Large intestine (tissue), 3 donors: Measurements from ENCODE around the gene KLHL4. TPM values are rescaled to one million over a fixed set of nuclear protein-coding genes. Genes with fewer than 3 reads are reported as not detected.
"Not testable (repeated sequence)": the region's sequence is repeated elsewhere in the genome, so short reads cannot be mapped to it uniquely, and the experiment has no call there.

Experiments
- DNase-seq, 2 donors: peaks; one replicate each; pipeline versions ENCODE4 v3.0.0 to v3.0.0-alpha.2; 2013
- H3K27ac ChIP-seq: one replicate; pipeline ENCODE4 v1.5.1; 2013; ENCODE audit warnings: low read length
- H3K27me3 ChIP-seq: 2 replicates; pipeline ENCODE4 v1.6.1; 2013; ENCODE audit warnings: low read length; ENCODE audit not compliant: control insufficient read depth, insufficient read depth
- H3K36me3 ChIP-seq: 2 replicates; pipeline ENCODE4 v1.6.1; 2013; ENCODE audit warnings: low read length; ENCODE audit not compliant: control insufficient read depth, insufficient read depth
- H3K4me1 ChIP-seq: one replicate; pipeline ENCODE4 v1.6.1; 2013; ENCODE audit warnings: low read length; ENCODE audit not compliant: control insufficient read depth, insufficient read depth
- H3K4me3 ChIP-seq: one replicate; pipeline ENCODE4 v1.5.1; 2013; ENCODE audit warnings: low read length
- H3K9me3 ChIP-seq: one replicate; pipeline ENCODE4 v1.6.1; 2013; ENCODE audit warnings: mild to moderate bottlenecking, low read depth, low read length, moderate library complexity; ENCODE audit not compliant: control insufficient read depth
- WGBS: methylation state at CpG from one replicate; pipeline ENCODE4 v1.1.5; 2013; ENCODE audit warnings: low lambda C conversion rate; ENCODE audit not compliant: insufficient coverage; 5-methylcytosine and 5-hydroxymethylcytosine counted together
- polyA plus RNA-seq: library from polyadenylated mRNA; unstranded; fragments of 120-200 nt; gene quantifications from one replicate; pipeline ENCODE4 v1.2.1, GENCODE V29; 2013

Gene KLHL4
- polyA plus RNA-seq, 1 donor, result 4.1 TPM

DNA sequence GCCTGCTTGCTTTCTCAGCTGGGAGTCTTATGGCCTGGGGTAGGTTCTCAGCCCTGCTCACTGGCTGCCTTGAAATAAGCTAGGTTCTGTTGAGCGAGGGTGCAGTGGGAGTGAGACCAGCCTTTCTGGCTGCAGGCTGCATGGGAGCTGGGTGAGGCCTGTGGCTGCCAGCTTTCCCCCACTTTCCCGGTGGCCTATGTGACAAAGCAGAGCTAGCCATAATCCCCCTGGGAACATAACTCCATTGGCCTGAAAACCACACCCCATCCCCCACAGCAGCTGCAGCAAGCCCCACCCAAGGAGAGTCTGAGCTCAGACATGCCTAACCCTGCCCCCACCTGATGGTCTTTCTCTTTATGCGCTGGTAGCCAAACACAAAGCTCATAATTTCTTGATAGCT, 118.9 kb downstream of the KLHL4 start:
- no peak for DNase-seq
- no peaks in the 10 kb centered on the region for H3K9me3 ChIP-seq
- no peak overlapping the region for H3K4me3 ChIP-seq
- H3K4me1 ChIP-seq, result no peaks in the 10 kb centered on the region
- no CpG with 5 or more reads among the region's 3 CpGs for WGBS
- H3K27ac ChIP-seq, result no peak overlapping the region
- no peaks in the 10 kb centered on the region for H3K27me3 ChIP-seq
- no peaks in the 10 kb centered on the region for H3K36me3 ChIP-seq

GRCh38 chrX:87641439-87641838, 123.8 kb downstream of the KLHL4 start:
- WGBS, result no CpG with 5 or more reads among the region's 4 CpGs
- H3K4me1 ChIP-seq, H3K27ac ChIP-seq, H3K27me3 ChIP-seq, H3K9me3 ChIP-seq, DNase-seq, H3K36me3 ChIP-seq, H3K4me3 ChIP-seq: not testable (repeated sequence)

GRCh38 chrX:87661761-87662160, 144.2 kb downstream of the KLHL4 start:
- Histone ChIP-seq H3K27me3 (no peaks in the 10 kb centered on the region), H3K27ac (no peak overlapping the region), H3K9me3 (no peaks in the 10 kb centered on the region), H3K36me3 (no peaks in the 10 kb centered on the region), H3K4me1 (no peaks in the 10 kb centered on the region), H3K4me3 (no peak overlapping the region)
- no CpG with 5 or more reads among the region's 6 CpGs for WGBS
- no peak for DNase-seq

- DNase-seq, result no peak
- H3K9me3 ChIP-seq, result no peaks in the 10 kb centered on the region
- no peaks in the 10 kb centered on the region for H3K27me3 ChIP-seq
- H3K4me3 ChIP-seq, result no peak overlapping the region
- H3K27ac ChIP-seq, result no peak overlapping the region
- H3K4me1 ChIP-seq, result no peaks in the 10 kb centered on the region
- no peaks in the 10 kb centered on the region for H3K36me3 ChIP-seq
These were observed 145.8 kb downstream of the KLHL4 start for GRCh38 chrX:87663421-87663820.

DNA sequence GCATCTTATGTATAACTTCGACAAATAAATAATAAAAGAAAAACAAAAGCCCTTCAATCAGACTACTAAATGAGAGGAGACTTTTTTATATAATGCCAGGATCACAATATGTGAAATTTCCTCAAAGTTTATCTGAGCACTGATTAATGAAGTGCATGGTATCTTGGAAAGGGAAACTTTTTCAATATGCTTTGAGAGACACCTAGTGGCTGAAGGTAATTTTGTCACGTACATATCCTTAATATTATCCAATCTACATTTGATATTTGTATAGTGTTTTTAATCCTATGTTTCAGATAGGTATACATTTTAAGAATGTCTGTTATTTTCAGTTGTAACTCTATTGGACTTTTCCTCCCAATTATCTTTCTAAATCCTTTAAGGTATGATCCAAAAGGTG, 146.8 kb downstream of the KLHL4 start:
- Histone ChIP-seq H3K27ac (no peak overlapping the region), H3K4me1 (no peaks in the 10 kb centered on the region), H3K9me3 (no peaks in the 10 kb centered on the region), H3K4me3 (no peak overlapping the region), H3K27me3 (no peaks in the 10 kb centered on the region), H3K36me3 (no peaks in the 10 kb centered on the region)
- DNase-seq, result no peak
- no CpG with 5 or more reads among the region's 2 CpGs for WGBS

DNA sequence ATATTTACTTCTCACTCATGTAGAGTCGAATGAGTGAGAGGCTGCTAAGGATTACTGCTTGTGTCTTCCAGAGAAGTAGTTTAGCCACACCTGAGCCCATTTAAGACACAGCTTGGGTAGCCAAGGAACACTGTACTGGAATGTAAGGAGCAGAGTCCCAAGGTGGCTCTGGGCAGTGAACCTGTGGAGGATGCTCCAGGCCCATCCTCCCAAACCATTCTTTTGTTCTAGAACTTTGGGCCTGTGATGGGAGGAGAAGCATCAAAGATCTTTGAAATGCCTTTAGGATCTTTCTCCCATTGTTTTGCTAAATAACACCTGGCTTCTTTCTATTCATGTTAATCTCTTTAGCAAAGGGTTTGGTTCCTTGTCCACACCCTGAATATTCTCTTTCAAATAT, 162.2 kb downstream of the KLHL4 start:
- no peaks in the 10 kb centered on the region for H3K36me3 ChIP-seq
- no peaks in the 10 kb centered on the region for H3K4me1 ChIP-seq
- no peak for DNase-seq
- no peak overlapping the region for H3K27ac ChIP-seq
- H3K9me3 ChIP-seq, result no peaks in the 10 kb centered on the region
- no peak overlapping the region for H3K4me3 ChIP-seq
- H3K27me3 ChIP-seq, result no peaks in the 10 kb centered on the region
- no CpG with 5 or more reads among the region's 1 CpG for WGBS

GRCh38 chrX:87687703-87688102, 170.1 kb downstream of the KLHL4 start:
- H3K27me3 ChIP-seq, result no peaks in the 10 kb centered on the region
- no peaks in the 10 kb centered on the region for H3K36me3 ChIP-seq
- no peak overlapping the region for H3K27ac ChIP-seq
- H3K9me3 ChIP-seq, result no peaks in the 10 kb centered on the region
- WGBS, result no CpG with 5 or more reads among the region's 1 CpG
- DNase-seq, result no peak
- H3K4me1 ChIP-seq, result no peaks in the 10 kb centered on the region
- no peak overlapping the region for H3K4me3 ChIP-seq

DNA sequence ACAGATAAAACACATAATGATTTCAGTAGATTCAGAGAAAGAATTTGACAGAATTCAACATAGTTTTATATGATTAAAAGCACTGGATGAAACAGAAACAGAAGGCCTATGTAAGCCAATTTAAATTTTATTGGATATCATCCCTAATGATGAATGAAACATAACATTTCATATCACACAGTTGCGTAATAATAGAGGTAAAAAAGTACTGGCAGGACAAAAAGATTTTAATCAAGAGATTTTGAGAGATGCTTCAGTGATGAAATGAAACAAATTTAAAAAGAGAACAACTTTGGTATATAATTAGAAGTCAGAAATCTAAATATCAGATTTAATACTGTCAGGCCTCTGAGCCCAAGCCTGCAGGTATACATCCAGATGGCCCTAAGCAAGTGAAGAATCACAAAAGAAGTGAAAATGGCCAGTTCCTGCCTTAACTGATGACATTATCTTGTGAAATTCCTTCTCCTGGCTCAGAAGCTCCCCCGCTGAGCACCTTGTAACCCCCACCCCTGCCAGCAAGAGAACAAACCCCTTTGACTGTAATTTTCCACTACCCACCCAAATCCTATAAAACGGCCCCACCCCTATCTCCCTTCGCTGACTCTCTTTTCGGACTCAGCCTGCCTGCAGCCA, 170.6 kb downstream of the KLHL4 start:
- H3K4me3 ChIP-seq, H3K9me3 ChIP-seq, H3K27ac ChIP-seq, H3K27me3 ChIP-seq, DNase-seq, H3K4me1 ChIP-seq, H3K36me3 ChIP-seq: not testable (repeated sequence)
- WGBS, result 100% methylated on average over 1 of the region's 5 CpGs

GRCh38 chrX:87689218-87689617, 171.6 kb downstream of the KLHL4 start:
- not testable (repeated sequence) for H3K4me1 ChIP-seq, H3K27me3 ChIP-seq, H3K4me3 ChIP-seq, H3K27ac ChIP-seq, H3K36me3 ChIP-seq, H3K9me3 ChIP-seq, DNase-seq
- WGBS, result no CpG with 5 or more reads among the region's 7 CpGs

- no peaks in the 10 kb centered on the region for H3K27me3 ChIP-seq
- H3K36me3 ChIP-seq, result no peaks in the 10 kb centered on the region
- H3K4me3 ChIP-seq, result no peak overlapping the region
- no peak for DNase-seq
- WGBS, result no CpG with 5 or more reads among the region's 1 CpG
- no peaks in the 10 kb centered on the region for H3K9me3 ChIP-seq
- no peaks in the 10 kb centered on the region for H3K4me1 ChIP-seq
- no peak overlapping the region for H3K27ac ChIP-seq
These were observed 175.6 kb downstream of the KLHL4 start for GRCh38 chrX:87693204-87693603.

DNA sequence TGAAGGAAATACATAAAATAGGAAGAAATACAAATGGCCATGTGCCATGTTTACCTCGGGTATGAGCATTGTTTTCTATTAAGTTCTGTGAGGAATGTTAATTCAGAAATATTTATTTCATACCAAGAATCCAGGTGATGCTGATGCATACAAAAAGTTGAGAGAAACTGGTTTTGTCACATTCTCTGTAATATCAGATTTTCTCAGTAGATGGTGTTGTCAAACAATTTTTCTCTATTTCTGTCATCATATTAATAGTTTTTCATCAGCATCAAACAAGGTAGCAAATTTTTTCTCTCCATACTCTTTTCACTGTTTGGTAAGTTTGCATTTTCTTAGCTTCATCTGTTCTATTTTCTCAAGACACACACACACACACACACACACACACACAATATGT, 179.8 kb downstream of the KLHL4 start:
- Histone ChIP-seq H3K4me1 (no peaks in the 10 kb centered on the region), H3K36me3 (no peaks in the 10 kb centered on the region), H3K27ac (no peak overlapping the region), H3K4me3 (no peak overlapping the region), H3K9me3 (no peaks in the 10 kb centered on the region), H3K27me3 (no peaks in the 10 kb centered on the region)
- no CpG with 5 or more reads among the region's 1 CpG for WGBS
- DNase-seq, result no peak
